ENCODE measurements around the gene THAP7. TPM values are rescaled to one million over a fixed set of nuclear protein-coding genes. Genes with fewer than 3 reads are reported as not detected.
A peak's percentile ranks its signal among the peaks of the same experiment; 100 is the strongest.

The THAP7 gene
- total and polyA plus RNA-seq, 2 experiments from 2014 or later, result 21.8 to 25.9 TPM

GRCh38 chr22:21032037-21032867 is 30.3 kb upstream of the THAP7 start, which contains the start of gene SLC7A4:
SLC7A4 (minus strand) TSS chr22:21032561; CDS start chr22:21031812, 749 bp downstream.
- Mint-ChIP-seq H3K27me3 (ENCODE audit: insufficient read depth, low read depth, poor library complexity) (peaks cover 34% of the 10 kb centered on the region), H3K9me3 (no peaks in the 10 kb centered on the region; the same call in 2 of the 3 replicates), H3K4me3 (peak within 1 kb of the TSS; percentile 77), H3K27ac (no peak within 1 kb of the TSS), H3K36me3 (ENCODE audit: low read depth) (no peaks in the 10 kb centered on the region), H3K4me1 (peaks cover 8% of the 10 kb centered on the region)
- H4K20me1 ChIP-seq (replicated peaks; ENCODE audit: insufficient read depth), result no peaks in the 10 kb centered on the region
- peaks cover 26% of the 10 kb centered on the region for H3K27me3 ChIP-seq (ENCODE audit: insufficient read depth)
- H3F3A ChIP-seq (replicated peaks; ENCODE audit: low read depth), result no peaks in the 10 kb centered on the region
- H3K79me2 ChIP-seq (replicated peaks; ENCODE audit: insufficient read depth), result no peaks in the 10 kb centered on the region
- ATAC-seq (peak; percentile 82), DNase-seq (ENCODE audit: low spot score) (peak; percentile 51)
- peak within 1 kb of the TSS; percentile 90 for H3K4me2 ChIP-seq
- H2AFZ ChIP-seq, result peak within 1 kb of the TSS; percentile 100
- no peaks in the 10 kb centered on the region for H3K36me3 ChIP-seq (ENCODE audit: insufficient read depth)
- H3K4me3 ChIP-seq, result peak within 1 kb of the TSS; percentile 76
- TF ChIP-seq EZH2 (IDR thresholded peaks at IDR 0.05; ENCODE audit: low read depth, unreplicated experiment), result peak; percentile 22
- TF ChIP-seq POLR2AphosphoS5 (IDR thresholded peaks at IDR 0.05; ENCODE audit: low read depth), result no peak
- H3K27ac ChIP-seq (ENCODE audit: low read depth), result no peak within 1 kb of the TSS
- H3K4me1 ChIP-seq (ENCODE audit: insufficient read depth), result peaks cover 3% of the 10 kb centered on the region; the same call in 1 of the 2 replicates
- no peaks in the 10 kb centered on the region for H3K9me2 ChIP-seq (ENCODE audit: insufficient read depth)

GRCh38 chr22:21031545-21032036 is 29.7 kb upstream of the THAP7 start:
- Mint-ChIP-seq H3K27me3 (ENCODE audit: insufficient read depth, low read depth, poor library complexity) (peaks cover 34% of the 10 kb centered on the region), H3K4me3 (peak overlapping the region; percentile 77), H3K9me3 (no peaks in the 10 kb centered on the region; the same call in 2 of the 3 replicates), H3K4me1 (peaks cover 8% of the 10 kb centered on the region), H3K27ac (no peak overlapping the region), H3K36me3 (ENCODE audit: low read depth) (no peaks in the 10 kb centered on the region)
- TF ChIP-seq ETS1 (IDR thresholded peaks at IDR 0.05) (no peak), JUNB (IDR thresholded peaks at IDR 0.05; ENCODE audit: unreplicated experiment) (no peak), EZH2 (IDR thresholded peaks at IDR 0.05; ENCODE audit: low read depth, unreplicated experiment) (no peak), STAT1 (IDR thresholded peaks at IDR 0.05; ENCODE audit: unreplicated experiment) (no peak), ZNF331 (CRISPR knock-in tag; IDR thresholded peaks at IDR 0.05; ENCODE audit: low read depth) (no peak), EZH2phosphoT487 (IDR thresholded peaks at IDR 0.05; ENCODE audit: unreplicated experiment) (no peak), NANOG (IDR thresholded peaks at IDR 0.05; ENCODE audit: borderline replicate concordance) (no peak), POLR2AphosphoS5 (IDR thresholded peaks at IDR 0.05; ENCODE audit: low read depth) (no peak)
- ATAC-seq (no peak), DNase-seq (ENCODE audit: low spot score) (no peak)
- no peak overlapping the region for H3K27ac ChIP-seq (ENCODE audit: low read depth)
- peak overlapping the region; percentile 100 for H2AFZ ChIP-seq
- H3K9me2 ChIP-seq (ENCODE audit: insufficient read depth), result no peaks in the 10 kb centered on the region
- H3K36me3 ChIP-seq (ENCODE audit: insufficient read depth), result no peaks in the 10 kb centered on the region
- H3K27me3 ChIP-seq (ENCODE audit: insufficient read depth), result peaks cover 26% of the 10 kb centered on the region
- H3K79me2 ChIP-seq (replicated peaks; ENCODE audit: insufficient read depth), result no peaks in the 10 kb centered on the region
- H3K4me2 ChIP-seq, result peak overlapping the region; percentile 90
- H4K20me1 ChIP-seq (replicated peaks; ENCODE audit: insufficient read depth), result no peaks in the 10 kb centered on the region
- H3F3A ChIP-seq (replicated peaks; ENCODE audit: low read depth), result no peaks in the 10 kb centered on the region
- H3K4me1 ChIP-seq (ENCODE audit: insufficient read depth), result peaks cover 3% of the 10 kb centered on the region; the same call in 1 of the 2 replicates
- peak overlapping the region; percentile 76 for H3K4me3 ChIP-seq
